GM12873 (cell line): ENCODE results near the gene PBX3.

Experiments used
- CTCF ChIP-seq: IDR thresholded peaks from 2 replicates; pipeline ENCODE4 v1.5.1; 2012; ENCODE audit warnings: low read depth, mild to moderate bottlenecking, moderate library complexity, low read length, control low read depth; ENCODE audit not compliant: insufficient read depth; ENCODE audit errors: missing control alignments

The PBX3 gene

GRCh38 chr9:125784286-125785049 is 37.3 kb downstream of the PBX3 start:
- TF ChIP-seq CTCF = no peak

DNA sequence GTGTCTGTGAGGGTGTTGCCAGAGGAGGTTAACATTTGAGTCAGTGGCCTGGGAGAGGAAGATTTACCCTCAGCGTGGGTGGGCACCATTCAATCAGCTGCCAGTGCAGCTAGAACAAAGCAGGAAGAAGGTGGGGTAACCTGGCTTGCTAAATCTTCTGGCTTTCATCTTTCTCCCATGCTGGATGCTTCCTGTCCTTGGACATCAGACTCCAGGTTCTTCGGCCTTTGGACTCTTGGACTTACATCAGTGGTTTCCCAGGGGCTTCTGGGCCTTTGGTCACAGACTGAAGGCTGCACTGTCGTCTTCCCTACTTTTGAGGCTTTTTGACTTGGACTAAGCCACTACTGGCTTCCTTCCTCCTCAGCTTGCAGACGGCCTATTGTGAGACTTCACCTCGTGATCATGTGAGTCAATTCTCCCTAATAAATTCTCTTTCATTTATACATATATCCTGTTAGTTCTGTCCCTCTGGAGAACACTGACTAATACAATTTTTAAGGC is 38.1 kb downstream of the PBX3 start:
- TF ChIP-seq CTCF = no peak

GRCh38 chr9:125787715-125788114 is 40.5 kb downstream of the PBX3 start:
- no peak for TF ChIP-seq CTCF

DNA sequence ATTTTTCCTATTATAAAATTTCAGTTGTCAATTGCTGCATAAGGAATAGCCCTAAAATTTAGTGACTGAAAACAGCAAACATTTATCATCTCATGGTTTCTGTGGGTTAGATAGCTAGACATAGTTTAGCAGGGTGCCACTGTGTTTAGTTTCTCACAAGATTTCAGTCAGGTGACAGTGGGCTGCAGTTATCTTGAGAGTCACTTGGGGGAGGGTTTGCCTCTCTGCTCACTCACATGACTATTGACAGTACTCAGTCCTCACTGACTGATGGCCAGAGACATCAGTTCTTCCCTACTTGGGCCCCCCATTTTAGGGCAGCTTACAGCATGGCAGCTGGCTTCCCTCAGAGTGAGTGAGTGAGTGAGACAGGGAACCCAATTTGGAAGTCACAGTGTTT is 42.0 kb downstream of the PBX3 start:
- TF ChIP-seq CTCF = no peak

GRCh38 chr9:125794708-125795107 is 47.5 kb downstream of the PBX3 start:
- TF ChIP-seq CTCF = no peak

DNA sequence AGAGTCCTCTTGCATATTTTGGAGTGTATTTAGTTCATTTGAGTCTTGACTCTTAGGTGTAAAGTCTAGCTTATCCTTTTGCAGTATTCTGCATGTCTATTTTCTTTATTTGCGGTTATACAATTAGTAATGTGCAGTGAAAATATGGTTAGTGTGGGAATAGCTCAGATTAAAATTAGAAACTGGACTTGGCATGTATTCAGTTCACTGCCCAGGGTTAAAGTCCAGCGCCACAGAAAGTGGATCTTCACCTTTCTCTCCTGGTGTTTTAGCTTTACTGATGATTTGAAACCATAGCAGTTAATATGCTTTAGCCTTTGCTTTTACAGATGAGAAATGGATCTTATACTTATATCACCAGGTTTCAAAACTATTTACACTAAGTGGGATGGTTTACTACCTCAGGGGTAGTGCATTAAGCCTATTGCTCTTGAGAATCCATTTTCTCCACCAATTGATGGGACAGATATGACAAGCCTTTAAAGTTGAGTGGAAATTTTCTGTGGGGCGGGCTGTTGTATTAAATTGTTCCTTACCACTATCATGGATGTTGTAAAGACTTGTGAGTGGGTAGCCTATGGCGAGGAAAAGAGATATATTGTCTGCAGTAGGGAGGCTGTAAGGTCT is 48.9 kb downstream of the PBX3 start:
- no peak for TF ChIP-seq CTCF

DNA sequence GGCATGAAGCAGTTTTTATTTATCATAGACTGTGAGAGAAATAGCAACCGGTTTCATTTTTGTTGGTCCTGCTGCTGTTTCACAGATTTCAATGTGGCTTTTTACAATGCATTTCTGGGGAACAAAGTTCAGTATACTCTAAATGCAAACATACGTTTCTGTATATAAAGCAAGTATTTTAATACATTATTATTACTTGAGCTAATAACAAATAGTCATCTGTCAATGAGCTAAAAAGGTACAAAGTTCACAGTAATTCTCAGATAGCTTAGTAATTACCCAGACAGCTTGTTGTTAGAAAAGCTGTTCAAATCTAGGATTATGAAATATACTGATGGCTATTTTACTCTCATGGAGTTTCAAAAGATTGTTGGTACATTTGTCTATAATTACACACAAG is 50.8 kb downstream of the PBX3 start:
- no peak for TF ChIP-seq CTCF
